Hindlimb muscle (tissue), 1 donor: ENCODE results near the gene OPN1SW. TPM values are rescaled to one million over a fixed set of nuclear protein-coding genes. Genes with fewer than 3 reads are reported as not detected.

Experiments
- DNase-seq: peaks from one replicate; pipeline ENCODE4 v3.0.0-alpha.2; 2013
- polyA plus RNA-seq: library from polyadenylated mRNA; unstranded; fragments of 120-200 nt; gene quantifications from one replicate; pipeline ENCODE4 v1.2.1, GENCODE V29; 2013; ENCODE audit not compliant: insufficient read length

OPN1SW gene
- polyA plus RNA-seq, 1 donor = 2.2 TPM

- no peak for DNase-seq
Measured at GRCh38 chr7:128792471-128793180, 17.0 kb upstream of the OPN1SW start.

DNA sequence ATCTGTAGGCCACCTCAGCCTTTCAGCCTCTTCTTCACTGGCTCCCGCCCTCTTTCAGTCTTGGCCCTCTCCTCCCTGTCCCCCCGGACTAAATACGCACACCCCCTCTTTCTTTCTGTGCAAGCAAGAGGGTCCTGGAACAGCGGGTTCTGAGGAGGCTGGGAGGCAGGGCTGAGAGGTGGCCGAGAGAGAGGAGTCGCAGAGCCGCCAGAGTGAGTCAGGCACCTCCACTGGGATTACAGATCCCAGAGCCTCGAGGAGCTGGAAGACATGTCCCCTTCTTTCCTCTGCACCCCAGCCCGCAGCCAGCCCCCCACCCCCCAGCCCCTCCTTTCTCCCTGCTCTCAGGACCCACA, 16.4 kb upstream of the OPN1SW start:
- DNase-seq = no peak

GRCh38 chr7:128791121-128791971, 15.8 kb upstream of the OPN1SW start, which contains the start of gene CCDC136:
Gene CCDC136, plus strand, starts transcription at chr7:128791968. Its CDS starts 444 bp downstream, at chr7:128792412.
- no peak for DNase-seq

- no peak for DNase-seq
Measured at GRCh38 chr7:128790315-128791041, 14.9 kb upstream of the OPN1SW start.

- no peak for DNase-seq
Measured at GRCh38 chr7:128788446-128789412, 13.1 kb upstream of the OPN1SW start.

GRCh38 chr7:128785738-128786137, 10.1 kb upstream of the OPN1SW start:
- no peak for DNase-seq

DNA sequence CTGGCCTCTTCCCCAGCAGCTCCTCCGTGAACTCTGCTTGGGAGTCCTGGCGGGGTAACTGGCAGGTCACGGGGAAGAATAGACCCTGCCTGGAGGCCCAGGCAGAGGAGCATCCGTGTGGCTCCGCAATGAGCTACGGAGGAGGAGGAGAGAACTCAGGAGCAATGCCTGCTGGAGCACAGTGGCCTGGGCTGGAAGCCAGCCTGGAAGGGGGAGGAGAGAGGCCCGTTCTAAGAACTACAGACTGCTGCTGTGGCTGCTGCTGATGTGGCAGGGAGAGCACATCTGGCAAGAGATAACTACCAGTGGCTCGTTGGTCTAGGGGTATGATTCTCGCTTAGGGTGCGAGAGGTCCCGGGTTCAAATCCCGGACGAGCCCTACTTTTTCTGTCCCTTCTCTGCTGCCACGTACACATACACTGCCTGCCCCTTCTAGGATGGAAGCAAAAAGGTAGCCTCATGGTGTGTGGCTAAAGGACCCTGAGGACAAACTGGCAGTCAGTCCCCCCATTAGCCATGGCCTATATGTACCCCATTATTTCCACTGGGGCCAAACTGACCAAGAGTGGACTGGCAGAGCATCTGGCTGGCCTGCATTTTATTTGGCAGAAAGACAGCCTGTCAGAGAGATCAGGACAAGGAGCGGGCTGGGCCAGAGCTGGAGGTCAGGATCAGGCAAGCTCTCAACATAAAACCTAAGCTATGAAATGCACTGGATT, 7.7 kb upstream of the OPN1SW start:
- peak; percentile 90 for DNase-seq

- DNase-seq = no peak
Measured at GRCh38 chr7:128781851-128782250, 6.3 kb upstream of the OPN1SW start.

DNA sequence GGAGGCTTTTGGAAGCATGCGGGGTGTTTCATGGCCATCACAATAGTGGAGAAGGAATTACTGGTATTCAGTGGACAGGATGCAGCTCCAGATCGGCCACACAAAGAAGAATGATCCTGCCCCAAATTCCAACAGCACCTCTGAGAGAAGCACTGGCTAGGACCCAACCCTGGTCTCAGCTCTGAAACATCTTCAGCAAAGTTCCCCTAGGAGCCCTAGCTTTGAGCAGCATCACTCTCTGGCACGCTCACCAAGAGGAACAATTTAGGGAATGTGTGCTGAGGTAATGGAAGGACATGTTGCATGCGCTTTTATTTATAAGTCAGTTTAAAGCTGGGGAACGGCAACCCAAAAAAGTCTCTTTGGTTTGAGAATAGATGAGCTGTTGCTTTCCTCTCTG, 5.5 kb upstream of the OPN1SW start:
- peak; percentile 74 for DNase-seq

GRCh38 chr7:128778946-128779345, 3.4 kb upstream of the OPN1SW start:
- DNase-seq = no peak

GRCh38 chr7:128777156-128778123, 1.8 kb upstream of the OPN1SW start:
- DNase-seq = no peak

- no peak for DNase-seq
Measured at GRCh38 chr7:128774921-128775320, 673 bp downstream of the OPN1SW start.

DNA sequence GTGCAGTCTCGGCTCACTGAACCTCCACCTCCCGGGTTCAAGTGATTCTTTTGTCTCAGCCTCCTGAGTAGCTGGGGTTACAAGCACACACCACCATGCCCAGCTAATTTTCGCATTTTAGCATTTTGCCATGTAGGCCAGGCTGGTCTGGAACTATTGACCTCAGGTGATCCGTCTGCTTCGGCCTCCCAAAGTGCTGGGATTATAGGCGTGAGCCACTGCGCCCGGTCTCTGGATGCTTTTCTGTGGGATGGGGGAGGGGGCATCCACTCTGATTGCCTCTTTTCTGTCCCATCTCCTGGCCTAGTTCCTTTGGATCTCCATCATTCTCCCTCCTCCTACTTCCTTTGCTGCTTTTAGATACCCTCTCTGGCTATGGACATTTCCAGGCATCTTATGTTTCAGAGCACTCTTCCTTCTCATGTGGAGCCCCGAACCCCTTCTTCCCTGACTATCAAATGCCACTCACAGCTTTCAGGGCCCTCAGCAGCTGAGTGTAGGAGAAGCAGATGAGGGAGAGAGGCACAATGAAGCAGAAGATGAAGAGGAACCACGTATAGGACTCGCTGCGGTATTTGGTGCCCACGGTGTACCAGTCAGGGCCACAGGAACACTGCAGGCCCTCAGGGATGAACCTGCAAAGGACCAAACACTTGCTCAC, 1.4 kb downstream of the OPN1SW start:
- DNase-seq = no peak

DNA sequence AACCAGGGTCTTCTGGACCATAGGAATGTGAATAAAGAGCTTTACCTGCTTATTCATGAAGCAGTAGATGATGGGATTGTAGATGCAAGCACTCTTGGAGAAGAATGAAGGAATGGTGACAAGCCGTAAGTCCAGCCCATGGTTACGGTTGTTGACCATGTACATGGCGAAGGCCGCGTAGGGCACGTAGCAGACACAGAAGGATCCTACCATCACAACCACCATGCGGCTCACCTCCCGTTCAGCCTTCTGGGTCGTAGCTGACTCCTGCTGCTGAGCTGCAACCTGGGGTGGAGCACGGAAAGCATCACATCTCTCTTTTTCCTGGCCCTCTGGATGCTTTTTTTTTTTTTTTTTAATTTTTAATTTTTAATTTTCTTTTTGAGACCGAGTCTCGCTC, 2.0 kb downstream of the OPN1SW start:
- no peak for DNase-seq

DNA sequence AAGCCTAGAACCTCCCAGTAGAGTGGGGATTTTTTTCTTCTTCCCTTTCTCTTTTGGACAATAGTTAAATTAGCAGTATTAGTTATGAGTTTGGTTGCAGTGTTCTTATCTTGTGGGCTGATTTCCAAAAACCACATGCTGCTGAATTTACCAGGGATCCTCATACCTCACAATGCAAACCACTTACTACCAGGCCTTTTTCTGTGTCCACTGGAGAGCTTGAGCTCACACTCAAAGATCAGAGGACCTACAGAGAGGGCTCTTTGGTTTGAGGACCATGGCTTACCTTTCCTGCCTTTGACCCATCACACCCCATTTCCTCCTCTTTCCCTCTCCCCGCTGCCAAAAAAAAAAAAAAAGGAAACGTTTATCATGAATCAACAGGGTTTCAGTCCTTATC, 5.4 kb downstream of the OPN1SW start:
- DNase-seq = no peak

DNA sequence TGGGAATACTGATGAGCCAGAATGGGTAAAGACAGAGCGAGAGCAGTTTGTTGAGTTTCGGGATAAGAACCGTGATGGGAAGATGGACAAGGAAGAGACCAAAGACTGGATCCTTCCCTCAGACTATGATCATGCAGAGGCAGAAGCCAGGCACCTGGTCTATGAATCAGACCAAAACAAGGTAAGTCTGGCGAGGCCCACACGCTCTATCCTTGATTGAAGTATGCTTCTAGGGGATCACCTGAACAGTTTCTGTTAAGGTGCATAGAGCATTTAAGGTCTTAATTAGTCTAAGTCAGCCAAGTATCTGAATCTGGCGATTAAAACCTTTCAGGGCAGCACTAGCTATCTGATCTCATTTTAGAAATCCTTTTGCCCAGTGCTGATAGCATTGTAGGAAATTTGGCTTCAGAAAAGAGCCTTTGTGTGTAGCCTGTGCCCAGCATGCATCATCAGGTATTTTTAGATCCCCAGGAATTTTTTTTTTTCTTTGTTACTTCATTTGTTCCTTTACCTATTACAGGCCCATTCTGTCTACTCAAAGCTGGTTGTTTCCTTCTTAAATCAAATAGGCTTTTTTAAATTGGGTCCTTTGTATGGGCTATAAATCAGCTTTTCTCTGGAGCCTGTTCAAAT, 8.0 kb downstream of the OPN1SW start:
- DNase-seq = no peak

GRCh38 chr7:128763541-128763940, 12.1 kb downstream of the OPN1SW start:
- no peak for DNase-seq

GRCh38 chr7:128759242-128759641, 16.4 kb downstream of the OPN1SW start:
- DNase-seq = no peak

- no peak for DNase-seq
Measured at GRCh38 chr7:128758553-128758952, 17.0 kb downstream of the OPN1SW start.
